H54 (cell line): ENCODE data around the gene MUC6.

Experiments used
- DNase-seq: peaks from one replicate; pipeline ENCODE4 v3.0.0; 2011; ENCODE audit warnings: low spot score, mixed read lengths; ENCODE audit not compliant: insufficient read length
- FAIRE-seq: peaks from 3 replicates; lab custom pipeline; 2011; peaks lifted over from hg19 to GRCh38; lab: Jason Lieb, UNC
- POLR2A ChIP-seq: IDR thresholded peaks from 2 replicates; pipeline ENCODE4 v1.6.1; 2011; ENCODE audit warnings: low read depth, mild to moderate bottlenecking, low read length

MUC6 gene

GRCh38 chr11:1051356-1052132 is 15.0 kb upstream of the MUC6 start:
- DNase-seq (no peak), FAIRE-seq (no peak)
- TF ChIP-seq POLR2A: no peak

DNA sequence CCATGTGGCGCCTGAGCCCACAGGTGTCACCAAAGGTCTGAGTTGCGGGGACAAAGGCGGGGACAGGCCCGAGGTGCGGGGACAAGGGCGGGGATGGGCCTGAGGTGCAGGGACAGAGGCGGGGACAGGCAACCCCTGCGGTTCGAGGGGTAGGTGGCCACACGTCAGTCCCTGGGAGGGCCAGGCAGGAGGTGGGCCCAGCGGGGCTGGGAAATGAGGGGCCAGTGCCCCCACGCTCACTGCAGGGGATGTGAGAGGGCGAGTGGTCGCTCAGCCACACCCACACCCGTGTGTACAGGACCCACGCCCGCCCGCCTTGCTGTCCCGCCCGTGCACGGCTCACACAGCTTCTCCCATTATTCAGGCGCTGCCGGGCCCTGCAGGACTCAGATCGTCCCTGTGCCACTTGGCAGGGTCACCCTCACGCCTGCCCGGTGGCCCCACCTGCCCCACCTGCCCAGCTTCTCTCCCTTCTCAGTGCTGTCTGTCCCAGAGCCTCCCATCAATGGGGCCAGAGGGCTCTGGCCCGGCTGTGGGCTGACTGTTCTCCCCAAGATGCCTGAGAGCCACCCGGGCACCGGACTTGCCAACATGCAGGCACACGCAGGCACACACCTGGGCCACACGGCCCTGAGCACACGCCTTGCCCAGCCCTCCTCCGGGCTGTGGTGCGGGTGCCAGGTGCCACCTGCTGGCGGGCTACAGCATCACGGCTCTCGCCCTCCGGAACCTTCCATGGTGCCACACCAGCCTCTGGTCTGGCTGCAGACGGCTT is 14.2 kb upstream of the MUC6 start:
- DNase-seq: peak; percentile 84
- TF ChIP-seq POLR2A: no peak
- FAIRE-seq: no peak

- no peak for TF ChIP-seq POLR2A
- DNase-seq (no peak), FAIRE-seq (no peak)
Observed at GRCh38 chr11:1049911-1050580, 13.5 kb upstream of the MUC6 start.

- DNase-seq (no peak), FAIRE-seq (no peak)
- no peak for TF ChIP-seq POLR2A
Observed at GRCh38 chr11:1049431-1049891, 12.9 kb upstream of the MUC6 start.

DNA sequence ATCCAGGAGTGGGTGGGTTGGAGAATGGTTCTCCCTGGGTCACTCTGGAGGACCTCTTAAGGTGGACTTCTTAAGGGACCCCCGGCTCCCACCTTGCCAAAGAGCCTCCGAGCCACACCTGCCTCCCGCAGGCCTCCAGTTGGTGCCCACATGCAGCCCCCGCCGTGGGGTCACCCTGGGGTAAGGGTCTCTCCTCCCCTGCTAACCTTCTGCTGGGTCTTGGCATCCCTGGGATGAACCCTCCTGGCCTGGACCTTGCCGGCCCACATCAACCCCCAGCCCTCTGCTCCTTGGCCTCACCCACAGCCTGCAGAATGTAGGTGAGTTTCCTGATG is 12.5 kb upstream of the MUC6 start:
- no peak for FAIRE-seq
- no peak for DNase-seq
- no peak for TF ChIP-seq POLR2A

- TF ChIP-seq POLR2A: no peak
- no peak for DNase-seq
- FAIRE-seq: no peak
Observed at GRCh38 chr11:1048375-1049070, 12.0 kb upstream of the MUC6 start.

GRCh38 chr11:1047595-1048156 is 11.2 kb upstream of the MUC6 start:
- TF ChIP-seq POLR2A: no peak
- DNase-seq (no peak), FAIRE-seq (no peak)

DNA sequence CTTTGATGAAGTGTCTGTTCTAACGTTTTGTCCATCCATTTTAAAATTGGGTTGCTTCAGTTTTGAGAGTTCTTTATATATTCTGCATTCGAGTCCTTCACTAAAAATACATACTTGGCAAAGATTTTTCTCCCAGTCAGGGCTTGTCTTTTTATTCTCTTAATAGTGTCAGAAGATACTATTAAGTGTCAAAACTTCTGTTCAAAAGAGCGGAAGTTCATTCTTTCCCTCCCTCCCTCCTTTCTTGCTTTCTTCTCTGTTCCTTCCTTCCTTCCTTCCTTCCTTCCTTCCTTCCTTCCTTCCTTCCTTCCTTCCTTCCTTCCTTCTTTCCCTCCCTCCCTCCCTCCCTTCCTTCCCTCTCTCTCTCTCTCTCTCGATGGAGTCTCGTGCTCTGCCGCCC is 7.6 kb upstream of the MUC6 start:
- FAIRE-seq (no peak), DNase-seq (no peak)
- TF ChIP-seq POLR2A: no peak

DNA sequence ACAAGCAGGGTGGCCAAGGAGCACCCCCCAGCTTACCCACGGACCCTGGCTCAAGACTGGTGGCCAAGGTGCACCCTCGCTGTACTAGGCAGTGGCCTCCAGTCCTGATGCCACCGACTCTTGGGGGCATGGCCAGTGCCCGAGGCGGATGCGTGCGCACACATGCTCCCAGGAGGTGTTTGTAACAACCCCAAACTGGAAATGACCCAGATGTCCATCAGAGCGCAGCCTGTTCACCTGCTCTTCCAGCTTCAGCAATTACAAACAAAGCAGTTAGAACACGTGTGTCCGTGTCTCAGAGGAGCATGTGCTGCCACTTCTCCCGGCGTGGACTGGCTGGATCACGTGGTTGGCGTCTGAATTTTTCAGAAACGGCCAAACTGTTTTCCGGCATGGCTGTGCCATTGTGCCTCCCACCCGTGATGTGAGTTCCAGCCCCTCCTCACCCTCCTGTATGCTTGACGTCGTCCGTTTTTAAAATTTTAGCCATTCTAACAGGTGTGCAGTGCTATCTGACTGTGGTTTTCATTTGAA is 7.1 kb upstream of the MUC6 start:
- no peak for TF ChIP-seq POLR2A
- no peak for DNase-seq
- FAIRE-seq: no peak

GRCh38 chr11:1042626-1043562 is 6.4 kb upstream of the MUC6 start:
- no peak for DNase-seq
- no peak for FAIRE-seq
- peak; percentile 14; the same call in 1 of the 2 replicates for TF ChIP-seq POLR2A

- TF ChIP-seq POLR2A: no peak
- FAIRE-seq (no peak), DNase-seq (no peak)
Observed at GRCh38 chr11:1041936-1042608, 5.6 kb upstream of the MUC6 start.

DNA sequence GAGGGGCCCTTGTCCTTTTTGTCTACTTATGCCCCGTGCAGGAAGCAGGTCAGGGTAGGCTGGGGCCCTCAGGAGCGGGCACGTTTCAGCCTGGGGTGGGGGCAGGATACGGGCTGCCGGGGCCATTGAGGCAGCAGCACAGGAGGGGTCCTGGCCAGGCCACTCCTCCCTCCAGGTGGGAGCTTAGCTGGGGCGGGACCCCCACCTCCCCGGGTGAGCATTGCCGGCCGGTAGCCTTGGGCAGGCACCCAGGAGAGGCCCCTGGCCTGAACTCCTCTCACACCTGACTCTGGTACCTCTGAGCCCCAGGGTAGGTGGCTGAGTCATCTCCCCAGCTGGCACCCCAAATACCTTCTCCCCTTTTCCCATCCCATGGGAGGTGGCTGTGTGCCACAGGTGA is 5.0 kb upstream of the MUC6 start:
- no peak for FAIRE-seq
- no peak for DNase-seq
- TF ChIP-seq POLR2A: no peak
